GM21515 (cell line): ENCODE data around the gene MATN1.
"Not testable (repeated sequence)": the region's sequence is repeated elsewhere in the genome, so short reads cannot be mapped to it uniquely, and the experiment has no call there.

Experiments
- ATAC-seq: cut with Tn5 transposase; IDR thresholded peaks from one replicate; pipeline ENCODE4 v1.9.1; 2021; ENCODE audit not compliant: unreplicated experiment

Gene MATN1, protein sequence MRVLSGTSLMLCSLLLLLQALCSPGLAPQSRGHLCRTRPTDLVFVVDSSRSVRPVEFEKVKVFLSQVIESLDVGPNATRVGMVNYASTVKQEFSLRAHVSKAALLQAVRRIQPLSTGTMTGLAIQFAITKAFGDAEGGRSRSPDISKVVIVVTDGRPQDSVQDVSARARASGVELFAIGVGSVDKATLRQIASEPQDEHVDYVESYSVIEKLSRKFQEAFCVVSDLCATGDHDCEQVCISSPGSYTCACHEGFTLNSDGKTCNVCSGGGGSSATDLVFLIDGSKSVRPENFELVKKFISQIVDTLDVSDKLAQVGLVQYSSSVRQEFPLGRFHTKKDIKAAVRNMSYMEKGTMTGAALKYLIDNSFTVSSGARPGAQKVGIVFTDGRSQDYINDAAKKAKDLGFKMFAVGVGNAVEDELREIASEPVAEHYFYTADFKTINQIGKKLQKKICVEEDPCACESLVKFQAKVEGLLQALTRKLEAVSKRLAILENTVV

DNA sequence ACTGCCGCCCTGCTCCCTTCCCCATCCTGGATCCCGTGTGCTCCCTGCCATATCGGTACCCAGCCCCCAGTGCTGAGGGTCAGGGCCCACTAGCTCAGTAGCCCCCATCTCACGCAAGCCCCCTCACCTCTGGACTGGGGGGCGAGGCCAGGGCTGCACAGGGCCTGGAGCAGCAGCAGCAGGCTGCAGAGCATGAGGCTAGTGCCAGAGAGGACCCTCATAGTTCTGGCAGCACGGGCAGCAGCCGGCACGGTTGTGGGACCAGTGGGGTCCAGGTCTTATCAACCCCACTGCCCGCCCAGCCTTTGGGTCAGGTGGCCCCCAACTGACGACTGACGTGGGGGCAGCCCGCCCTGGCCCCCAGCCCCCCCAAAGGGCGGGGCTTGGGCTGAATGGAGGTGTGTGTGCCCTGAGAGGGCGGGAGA, at the start of gene MATN1:
TSS of gene MATN1 (minus strand) at position 255 of the 425 bp plus-strand sequence. CDS start at position 221, 34 bp downstream.
- no peak for ATAC-seq

- no peak for ATAC-seq
These were observed 47.6 kb upstream of the MATN1 start for GRCh38 chr1:30771005-30771404.

GRCh38 chr1:30770150-30770549, 46.8 kb upstream of the MATN1 start:
- no peak for ATAC-seq

GRCh38 chr1:30768830-30769718, 45.7 kb upstream of the MATN1 start:
- ATAC-seq: no peak

- ATAC-seq: no peak
These were observed 44.9 kb upstream of the MATN1 start for GRCh38 chr1:30768159-30768829.

DNA sequence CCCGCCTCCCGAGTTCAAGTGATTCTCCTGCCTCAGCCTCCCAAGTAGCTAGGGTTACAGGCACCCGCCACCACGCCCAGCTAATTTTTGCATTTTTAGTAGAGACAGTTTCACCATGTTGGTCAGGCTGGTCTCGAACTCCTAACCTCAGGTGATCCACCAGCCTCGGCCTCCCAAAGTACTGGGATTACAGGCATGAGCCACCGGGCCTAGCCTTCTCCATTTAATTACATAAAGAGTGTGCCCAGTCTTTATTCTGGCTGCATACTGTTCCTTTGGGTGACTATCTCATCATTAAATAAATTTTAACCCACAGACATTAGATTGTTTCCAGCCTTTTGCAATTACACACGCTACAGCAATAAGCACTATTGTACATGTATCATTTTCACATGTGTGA, 43.6 kb upstream of the MATN1 start:
- not testable (repeated sequence) for ATAC-seq

DNA sequence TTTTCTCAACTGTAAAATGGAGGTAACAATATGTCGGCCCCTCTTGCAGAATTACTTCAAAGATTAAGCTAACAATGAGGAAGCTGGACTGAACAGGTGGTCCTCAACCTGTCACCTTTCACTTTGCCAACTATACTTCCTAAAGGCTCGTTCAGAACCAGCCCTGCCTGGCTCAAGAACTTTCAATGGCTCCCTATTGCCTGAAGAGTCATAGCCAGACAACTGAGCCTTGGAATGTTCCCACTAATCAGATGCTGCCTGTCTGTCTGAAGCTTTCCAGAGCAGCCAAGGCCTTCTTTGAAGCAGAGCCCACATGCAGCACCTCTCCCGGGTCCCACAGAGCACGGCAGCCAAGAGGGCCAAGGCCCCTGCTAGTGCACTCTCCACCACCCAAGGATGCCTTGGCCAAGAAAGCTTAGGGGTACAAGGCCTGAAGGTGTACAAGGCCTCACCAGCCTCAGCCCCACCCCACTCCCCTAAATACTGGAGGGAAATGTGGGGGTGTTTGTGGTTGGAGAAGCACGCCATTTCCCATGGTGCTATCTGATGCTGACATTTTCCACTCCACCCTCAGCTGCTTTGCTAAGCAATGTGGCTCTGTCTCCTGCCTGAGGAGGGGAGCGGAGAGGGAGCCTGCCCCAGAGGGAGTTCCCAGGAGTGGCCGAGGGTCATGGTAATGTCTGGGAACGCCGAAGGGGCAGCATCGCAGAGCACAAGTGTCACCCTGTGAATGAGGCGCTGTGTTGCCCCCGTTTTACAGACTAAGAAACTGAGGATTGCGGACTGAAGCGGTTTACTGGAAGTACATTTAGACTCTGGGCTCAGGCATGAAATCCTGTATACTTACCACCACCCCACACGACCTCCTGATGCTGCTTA, 42.4 kb upstream of the MATN1 start:
- no peak for ATAC-seq

- peak; percentile 35 for ATAC-seq
These were observed 41.7 kb upstream of the MATN1 start for GRCh38 chr1:30764939-30765555.

DNA sequence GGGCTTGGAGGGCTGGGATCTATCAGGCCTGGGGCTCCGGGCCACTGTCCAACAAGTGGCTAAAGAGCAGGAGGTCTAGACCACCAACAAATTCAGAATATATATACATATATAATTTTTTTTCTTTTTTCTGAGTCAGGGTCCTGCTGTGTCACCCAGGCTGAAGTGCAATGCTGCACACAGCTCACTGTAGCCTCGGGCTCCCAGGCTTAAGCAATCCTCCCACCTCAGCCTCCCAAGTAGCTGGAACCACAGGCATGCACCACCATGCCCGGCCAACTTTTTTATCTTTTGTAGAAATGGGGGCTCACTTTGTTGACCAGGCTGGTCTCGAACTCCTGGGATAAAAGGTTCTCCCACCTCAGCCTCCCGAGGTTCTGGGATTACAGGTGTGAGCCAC, 41.0 kb upstream of the MATN1 start:
- ATAC-seq: no peak

- ATAC-seq: no peak
These were observed 40.4 kb upstream of the MATN1 start for GRCh38 chr1:30763651-30764248.

DNA sequence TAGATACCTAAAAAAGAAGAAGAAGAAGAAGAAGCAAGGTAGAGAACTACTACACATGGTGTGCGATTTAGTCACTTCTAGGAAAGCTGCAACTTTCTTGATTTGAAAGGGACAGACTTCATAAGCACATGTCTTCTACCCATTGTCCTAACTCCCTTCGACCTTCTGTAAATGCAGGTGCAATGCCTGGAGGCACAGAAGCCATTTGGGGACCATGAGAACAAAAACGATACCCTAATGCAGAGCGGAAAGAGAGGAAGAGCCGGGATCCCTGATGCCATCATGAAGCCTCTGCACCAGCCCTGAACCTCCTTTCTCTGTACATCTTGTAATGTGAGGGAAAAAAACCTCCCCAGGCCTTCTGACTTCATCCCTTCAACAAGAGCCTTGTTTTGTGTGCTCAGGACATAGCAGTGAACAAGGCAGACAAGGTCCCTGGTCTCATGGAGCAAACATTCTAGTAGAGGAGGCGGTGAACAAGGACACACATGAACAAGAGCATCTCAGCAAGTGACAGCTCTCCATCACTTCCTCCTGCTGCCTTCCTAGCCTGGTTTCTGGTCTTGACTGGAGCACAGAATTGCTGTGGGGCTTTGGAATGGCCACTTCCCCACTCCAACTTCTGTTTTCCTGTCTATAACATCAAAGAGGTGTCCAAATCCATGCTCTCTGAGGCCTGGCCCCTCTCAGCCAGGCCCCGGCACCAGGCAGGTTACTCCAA, 39.7 kb upstream of the MATN1 start:
- ATAC-seq: no peak

DNA sequence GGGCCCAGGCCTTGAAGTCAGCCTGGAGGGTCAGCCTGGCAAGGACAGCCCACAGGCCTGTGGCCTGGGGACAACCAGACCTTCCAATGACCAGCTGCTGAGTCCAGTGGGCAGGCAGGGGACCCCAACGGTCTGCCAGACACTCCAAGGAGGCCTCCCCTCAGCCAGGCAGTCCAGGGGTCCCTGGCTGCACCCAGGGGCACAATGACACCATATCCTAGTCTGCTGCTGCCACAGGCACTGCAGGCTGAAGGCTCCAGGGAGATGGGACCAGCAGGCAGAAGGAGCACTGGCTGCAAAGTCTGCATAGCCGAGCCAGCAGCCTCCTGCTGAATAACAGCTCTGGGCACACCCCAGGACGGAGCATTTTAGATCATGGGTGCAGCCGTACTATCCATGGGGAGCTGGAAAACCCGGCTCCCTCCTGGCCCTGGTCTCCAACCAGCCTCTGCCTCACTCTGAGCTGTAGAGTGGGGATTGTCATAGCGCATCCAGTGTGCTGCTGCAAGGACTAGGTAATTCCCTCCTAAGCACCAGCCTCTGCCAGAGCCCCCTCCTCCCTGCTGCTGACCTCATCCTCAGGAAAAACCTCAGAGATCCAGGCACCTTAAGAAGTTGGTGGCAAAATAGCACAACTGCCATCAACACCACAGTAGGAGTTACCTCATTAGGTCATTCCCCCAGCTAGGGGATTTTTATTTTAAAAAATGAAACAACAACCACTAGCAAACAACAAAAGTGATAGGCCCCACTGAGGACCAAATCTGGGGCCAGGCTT, 39.0 kb upstream of the MATN1 start:
- ATAC-seq: no peak

DNA sequence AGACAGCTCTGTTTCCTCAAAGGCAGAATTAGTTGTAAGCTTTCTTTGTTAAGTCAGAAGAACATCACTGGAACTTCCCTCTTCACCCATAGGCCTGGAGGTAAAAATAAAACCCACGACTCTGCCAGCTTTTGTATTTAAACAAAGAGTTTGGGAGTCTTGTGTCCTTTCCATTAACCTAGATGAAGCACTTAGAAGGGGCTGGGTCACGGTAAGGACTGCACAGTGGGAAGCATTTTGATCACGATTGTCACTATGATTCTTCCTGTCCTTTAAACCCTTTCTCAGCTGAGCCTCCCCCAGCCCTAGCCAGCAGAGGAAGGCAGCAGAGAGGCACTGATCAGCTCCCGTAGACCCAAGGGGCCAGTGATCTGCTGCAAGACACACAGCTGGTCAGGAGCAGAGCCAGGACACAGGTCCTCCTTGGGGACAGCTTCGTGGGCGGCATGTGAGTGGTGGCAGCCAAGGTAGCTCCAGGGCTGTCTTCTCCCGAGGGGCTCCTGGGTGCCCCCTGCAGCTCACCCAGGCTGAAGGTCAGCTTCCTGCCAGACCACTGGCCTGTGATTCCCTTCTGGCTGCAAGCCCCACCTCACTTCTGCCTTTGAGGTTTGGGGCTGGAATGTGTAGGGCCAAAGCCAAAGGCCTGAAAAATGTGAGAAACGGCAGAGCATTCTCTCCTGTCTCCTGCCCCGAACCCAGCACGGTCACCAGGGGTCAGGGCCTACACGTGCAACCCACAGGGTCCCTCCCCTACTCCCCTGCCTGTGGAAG, 38.2 kb upstream of the MATN1 start:
- no peak for ATAC-seq

DNA sequence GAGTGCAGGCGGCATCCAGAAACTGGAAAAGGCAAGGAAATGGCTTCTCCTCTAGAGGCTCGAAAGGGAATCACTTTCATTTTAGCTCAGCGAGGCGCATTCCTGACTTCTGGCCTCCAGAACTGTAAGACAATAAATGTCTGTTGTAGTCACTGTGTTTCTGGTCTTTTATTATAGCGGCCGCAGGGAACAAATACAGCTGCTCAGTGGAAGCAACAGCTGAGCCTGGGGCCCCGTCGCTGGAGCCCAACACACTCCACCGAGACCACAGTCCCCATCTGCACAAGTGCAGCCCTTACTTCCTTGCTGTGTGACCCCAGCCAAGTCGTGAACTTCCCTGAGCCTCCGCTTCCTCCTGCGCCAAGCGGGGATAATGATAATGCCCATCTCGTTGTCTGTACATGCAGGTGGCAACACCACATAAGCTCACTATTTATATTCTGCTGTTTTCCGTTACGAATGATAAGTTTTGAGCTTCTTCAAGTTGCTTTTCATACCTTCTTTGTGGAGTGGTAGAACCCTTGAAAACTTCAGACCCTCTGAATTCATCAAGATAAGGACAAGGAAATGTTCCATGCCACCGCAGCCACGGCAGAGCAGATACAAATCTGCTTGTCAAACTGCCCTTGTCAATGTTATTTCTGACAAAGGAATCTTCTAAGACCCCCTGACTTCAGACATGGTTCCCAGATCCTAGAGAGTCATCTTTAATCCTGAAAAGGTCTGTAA, 37.4 kb upstream of the MATN1 start:
- no peak for ATAC-seq

GRCh38 chr1:30759718-30760281, 36.4 kb upstream of the MATN1 start:
- no peak for ATAC-seq

DNA sequence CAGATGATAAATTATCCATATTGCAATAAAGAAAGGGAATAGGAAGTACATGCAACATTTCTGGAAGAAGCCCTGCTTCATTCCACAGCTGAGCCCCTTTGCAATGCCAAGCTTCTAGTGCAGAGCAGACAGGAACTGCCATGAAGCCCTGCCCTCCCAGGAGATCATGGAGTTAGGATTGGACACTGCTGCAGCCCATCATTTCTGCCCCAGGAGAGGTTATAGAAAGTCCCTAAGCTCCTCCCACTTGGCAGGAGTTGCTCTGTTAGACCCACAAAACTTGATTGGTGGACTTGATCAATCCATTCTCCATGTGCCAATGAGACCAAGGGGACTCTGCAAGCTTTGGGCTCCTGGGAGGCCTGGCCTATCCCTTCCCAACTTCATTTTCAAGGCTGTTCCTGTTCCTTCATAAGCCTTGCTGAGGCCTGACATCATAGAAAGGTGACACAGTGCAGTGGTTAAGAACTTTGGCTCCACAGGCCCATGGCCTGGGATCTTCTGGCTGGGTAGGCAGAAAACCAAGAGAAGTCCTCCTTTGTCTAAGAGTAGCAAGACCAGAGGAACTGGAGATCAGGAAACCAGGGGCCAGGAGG, 35.5 kb upstream of the MATN1 start:
- ATAC-seq: no peak
